ENCODE data around the gene GPC1.

Gene GPC1

DNA sequence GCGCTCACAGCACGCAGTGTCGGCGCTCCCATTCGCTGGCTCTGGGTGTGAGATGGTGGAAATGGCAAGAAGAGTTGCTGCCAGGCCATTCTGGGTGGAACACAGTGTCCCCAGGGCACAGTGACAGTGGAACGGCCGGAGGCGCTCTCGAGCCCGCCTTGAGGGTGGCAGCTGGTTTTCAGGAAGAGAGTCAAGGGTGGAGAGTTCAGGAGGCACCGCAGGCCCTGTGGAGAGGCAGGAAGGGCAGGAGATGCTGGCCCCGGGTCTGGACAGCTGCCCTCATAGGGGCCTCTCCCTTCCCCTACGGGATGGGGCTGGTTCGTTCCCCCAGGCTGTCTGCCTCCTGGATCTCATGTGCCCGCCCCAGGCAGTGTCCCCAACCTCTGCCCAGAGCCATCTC is 12.5 kb downstream of the GPC1 start:
- Mint-ChIP-seq H3K36me3 (ENCODE audit: low read depth) (no peaks in the 10 kb centered on the region), H3K9me3 (no peaks in the 10 kb centered on the region), H3K4me3 (no peak overlapping the region), H3K4me1 (peaks cover 4% of the 10 kb centered on the region), H3K27ac (no peak overlapping the region), H3K27me3 (peaks cover 26% of the 10 kb centered on the region)
- no peak for DNase-seq
- ATAC-seq = no peak

DNA sequence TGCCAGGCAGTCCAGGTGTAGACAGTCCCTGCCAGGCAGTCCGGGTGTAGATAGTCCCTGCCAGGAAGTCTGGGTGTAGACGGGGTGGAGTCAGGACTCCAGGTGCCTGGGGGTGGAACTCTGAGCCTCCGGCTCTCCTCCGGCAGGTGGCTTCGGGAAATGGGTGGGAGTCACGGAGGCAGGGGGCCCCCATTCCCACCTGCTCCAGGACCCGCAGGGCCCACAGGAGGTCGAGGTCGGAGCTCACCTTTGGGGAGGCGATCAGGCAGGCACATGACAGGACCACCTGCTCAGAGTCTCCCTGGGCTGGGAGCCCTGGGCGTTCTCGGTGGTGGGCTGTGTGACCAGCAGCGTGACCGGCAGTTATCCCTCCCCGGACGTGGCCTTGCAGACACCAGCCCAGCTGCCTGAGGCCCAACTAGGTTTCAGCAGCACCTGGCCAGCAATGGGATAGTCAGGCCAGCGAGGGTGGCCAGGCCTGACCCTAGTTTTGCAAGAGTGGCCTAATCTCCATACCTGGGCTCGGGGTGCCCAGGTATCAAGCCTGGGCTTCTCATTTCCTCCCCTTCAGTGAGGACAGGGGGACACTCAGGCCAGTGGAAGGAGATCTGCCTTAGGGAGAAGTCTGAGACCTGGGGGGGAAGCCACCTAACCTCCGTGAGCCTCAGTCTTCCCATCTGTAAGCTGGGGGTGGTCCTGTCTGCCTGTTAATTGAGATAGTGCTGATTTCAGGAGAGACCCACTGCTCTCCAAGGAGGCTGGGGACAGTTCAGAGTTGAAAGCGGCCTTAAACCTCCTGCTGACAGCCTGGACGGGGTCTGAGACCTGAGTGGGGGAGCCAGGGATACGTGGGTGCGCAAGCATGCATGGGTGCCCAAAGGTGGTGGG is 13.2 kb downstream of the GPC1 start:
- DNase-seq (no peak), ATAC-seq (no peak)
- H3K4me1 Mint-ChIP-seq = peaks cover 4% of the 10 kb centered on the region
- H3K36me3 Mint-ChIP-seq (ENCODE audit: low read depth) = no peaks in the 10 kb centered on the region
- no peak overlapping the region for H3K4me3 Mint-ChIP-seq
- no peaks in the 10 kb centered on the region for H3K9me3 Mint-ChIP-seq
- no peak overlapping the region for H3K27ac Mint-ChIP-seq
- peaks cover 26% of the 10 kb centered on the region for H3K27me3 Mint-ChIP-seq

DNA sequence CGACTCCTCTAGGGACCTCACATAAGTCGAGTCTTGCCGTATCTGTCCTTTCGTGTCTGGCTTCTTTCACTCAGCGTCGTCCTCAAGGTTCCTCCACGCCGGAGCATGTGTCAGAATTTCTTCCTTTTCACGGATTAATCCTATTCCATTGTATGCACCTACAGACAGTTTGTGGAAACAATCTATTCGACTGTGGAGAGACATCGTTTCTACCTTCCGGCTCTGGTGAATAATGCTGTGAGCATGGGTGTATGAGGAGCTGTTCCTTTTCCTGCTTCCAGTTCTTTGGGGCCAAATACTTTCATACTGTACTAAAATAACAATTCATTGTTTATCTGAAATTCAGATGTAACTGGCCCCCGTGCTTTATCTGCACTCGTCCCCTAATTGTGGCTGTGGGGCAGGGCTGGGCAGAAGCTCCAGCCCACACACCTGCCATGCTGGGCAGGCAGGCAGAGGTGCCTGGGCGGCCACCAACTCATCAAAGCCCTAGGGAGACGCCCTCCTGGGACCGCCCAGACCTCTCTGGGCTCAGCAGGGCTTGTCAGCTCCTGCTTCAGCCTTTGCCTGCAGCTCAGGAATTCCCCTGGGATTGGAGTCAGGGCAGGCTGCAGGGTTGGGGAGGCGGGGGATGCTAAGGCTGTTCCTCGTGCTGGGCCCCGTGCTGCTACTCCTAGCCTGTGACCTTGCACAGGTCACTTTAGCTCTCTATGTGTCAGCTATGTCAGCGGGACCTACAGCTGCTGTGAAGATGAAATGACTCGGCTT is 14.5 kb downstream of the GPC1 start:
- Mint-ChIP-seq H3K27me3 (peaks cover 37% of the 10 kb centered on the region), H3K4me1 (peaks cover 6% of the 10 kb centered on the region), H3K27ac (no peak overlapping the region)

DNA sequence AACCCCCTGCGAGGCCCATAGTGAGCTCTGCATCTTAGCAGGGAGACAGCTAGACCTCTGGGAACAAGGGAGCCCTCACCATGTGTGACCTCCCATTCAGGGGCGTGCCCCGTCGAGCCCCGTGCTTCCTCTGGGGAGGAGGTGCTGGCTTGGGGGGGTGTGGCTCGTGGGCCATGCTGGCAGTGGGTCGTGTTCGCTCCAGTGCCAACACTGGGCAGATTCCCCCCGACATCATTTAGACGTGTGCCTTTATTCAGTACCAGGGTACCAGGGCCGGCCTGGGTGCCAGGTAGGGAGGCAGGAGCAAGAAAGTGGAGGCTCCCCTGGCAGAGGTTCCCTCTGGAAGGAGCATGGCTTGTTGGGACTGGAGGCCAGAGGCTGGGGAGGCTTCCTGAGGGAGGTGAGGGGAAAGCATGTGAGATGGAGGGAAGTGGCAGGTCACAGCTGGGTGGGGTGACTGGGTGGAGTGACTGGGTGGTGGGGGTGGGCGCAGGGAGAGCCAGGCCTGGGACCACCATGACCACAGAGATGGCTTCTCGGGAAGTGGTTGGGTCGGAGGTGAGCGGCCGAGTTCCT is 15.2 kb downstream of the GPC1 start:
- no peaks in the 10 kb centered on the region for H3K36me3 Mint-ChIP-seq (ENCODE audit: low read depth)
- peaks cover 6% of the 10 kb centered on the region for H3K4me1 Mint-ChIP-seq
- no peak overlapping the region for H3K4me3 Mint-ChIP-seq
- no peaks in the 10 kb centered on the region for H3K9me3 Mint-ChIP-seq
- no peak overlapping the region for H3K27ac Mint-ChIP-seq
- no peak for DNase-seq
- no peak for ATAC-seq
- peaks cover 42% of the 10 kb centered on the region for H3K27me3 Mint-ChIP-seq

More for the DNA sequence above, 14.5 kb downstream of the GPC1 start:
- DNase-seq (no peak), ATAC-seq (no peak)
- H3K36me3 Mint-ChIP-seq (ENCODE audit: low read depth) = no peaks in the 10 kb centered on the region
- H3K4me3 Mint-ChIP-seq = no peak overlapping the region
- no peaks in the 10 kb centered on the region for H3K9me3 Mint-ChIP-seq

DNA sequence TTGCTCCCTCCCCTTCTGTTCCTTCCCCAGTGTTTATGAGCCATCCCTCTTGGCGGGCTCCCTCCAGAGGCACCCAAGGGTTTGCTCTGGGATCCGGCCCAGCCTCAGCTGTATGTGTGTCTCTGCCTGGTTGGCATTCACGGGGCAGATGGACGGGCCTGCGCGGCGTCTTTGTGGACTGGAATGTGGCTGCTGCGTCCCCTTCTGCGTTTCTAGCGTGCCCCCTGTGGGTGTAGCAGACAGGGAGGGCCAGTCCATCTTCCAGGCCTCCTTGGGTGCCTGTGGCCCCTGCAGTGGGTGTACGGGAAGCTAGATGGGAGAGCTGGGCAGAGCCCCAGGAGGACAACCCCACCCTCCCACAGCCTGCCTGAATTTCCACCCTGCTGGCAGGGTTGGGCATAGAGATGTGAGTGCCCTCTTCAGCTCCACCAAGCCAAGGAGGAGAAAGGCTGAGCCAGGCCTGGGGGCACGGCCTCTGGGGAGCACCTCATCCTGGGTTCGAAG is 15.7 kb downstream of the GPC1 start:
- ATAC-seq (no peak), DNase-seq (no peak)
- H3K4me3 Mint-ChIP-seq = no peak overlapping the region
- no peaks in the 10 kb centered on the region for H3K9me3 Mint-ChIP-seq
- peaks cover 42% of the 10 kb centered on the region for H3K27me3 Mint-ChIP-seq
- no peak overlapping the region for H3K27ac Mint-ChIP-seq
- no peaks in the 10 kb centered on the region for H3K36me3 Mint-ChIP-seq (ENCODE audit: low read depth)
- H3K4me1 Mint-ChIP-seq = peaks cover 6% of the 10 kb centered on the region

DNA sequence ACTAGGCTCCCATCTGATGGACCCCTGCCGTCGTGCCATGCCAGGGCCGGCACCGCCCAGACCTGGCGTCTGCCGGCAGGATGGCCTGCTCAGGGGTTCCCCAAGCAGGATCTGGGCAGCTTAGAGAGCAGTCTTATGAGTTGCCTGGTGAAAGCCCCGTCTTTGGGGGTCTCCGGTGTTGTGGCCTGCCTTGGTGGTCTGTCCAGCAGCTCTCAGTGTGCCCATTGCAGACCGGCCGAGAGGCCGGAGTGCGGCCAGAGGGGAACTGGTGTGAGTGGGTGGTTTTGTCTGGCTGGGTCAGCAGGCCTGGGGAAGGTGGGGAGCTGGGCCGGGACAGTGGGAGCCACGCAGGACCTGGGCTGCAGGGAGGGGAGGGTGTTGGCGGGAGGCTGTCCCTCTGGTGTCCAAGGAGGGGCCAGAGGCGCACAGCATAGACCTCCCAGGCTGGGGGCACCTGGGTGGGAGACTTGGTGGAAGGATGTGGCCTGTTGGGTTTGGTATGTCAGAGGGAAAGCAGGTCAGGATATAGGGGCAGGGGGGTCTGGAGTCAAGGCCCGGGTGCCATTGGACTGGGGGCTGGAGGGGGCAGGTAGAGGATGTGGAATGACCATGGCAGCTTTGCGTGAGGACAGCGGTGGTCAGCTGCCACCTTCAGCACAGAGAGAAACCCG is 16.5 kb downstream of the GPC1 start:
- H3K4me3 Mint-ChIP-seq = peak overlapping the region; percentile 29
- peaks cover 6% of the 10 kb centered on the region for H3K4me1 Mint-ChIP-seq
- no peaks in the 10 kb centered on the region for H3K9me3 Mint-ChIP-seq
- ATAC-seq (no peak), DNase-seq (no peak)
- H3K27ac Mint-ChIP-seq = no peak overlapping the region
- no peaks in the 10 kb centered on the region for H3K36me3 Mint-ChIP-seq (ENCODE audit: low read depth)
- H3K27me3 Mint-ChIP-seq = peaks cover 46% of the 10 kb centered on the region

DNA sequence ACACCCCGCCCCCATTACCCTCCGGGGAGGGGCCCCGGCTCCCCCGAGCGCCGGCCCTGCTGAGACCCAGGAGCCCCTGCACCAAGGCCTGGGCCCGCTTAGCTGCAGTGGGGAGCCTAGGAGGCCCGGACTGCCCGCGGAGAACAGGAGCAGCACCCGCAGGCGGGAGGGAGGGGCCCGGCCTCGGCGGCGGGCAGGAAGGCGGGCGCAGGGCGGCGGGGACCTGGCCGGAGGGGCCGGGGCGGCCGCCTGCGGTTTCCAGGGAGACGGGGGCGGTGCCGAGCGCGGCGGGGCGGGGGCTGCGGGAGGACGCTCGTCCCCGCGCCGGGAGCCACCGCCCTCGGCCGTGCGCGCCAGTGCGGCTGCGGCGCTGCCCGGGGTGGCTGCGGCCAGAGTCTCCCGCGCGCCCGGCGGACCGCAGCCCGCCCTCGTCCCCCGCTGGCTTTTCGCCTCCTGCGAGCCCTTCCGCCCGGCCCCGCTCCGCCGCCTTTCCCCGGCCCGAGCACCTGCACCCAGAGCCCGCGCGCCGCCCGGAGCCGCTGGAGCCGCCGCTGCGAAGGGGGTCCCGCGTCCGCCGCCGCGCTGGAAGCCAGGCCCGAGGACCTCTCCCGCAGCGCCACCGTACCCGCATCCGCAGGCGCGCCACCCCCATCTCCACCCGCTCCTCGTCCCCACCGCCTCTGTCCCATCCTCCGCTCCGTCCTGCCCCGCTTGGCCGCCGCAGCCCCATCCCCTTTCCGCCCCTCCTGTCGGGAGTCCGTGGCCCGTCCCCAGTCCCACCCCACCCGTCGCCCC is 17.2 kb downstream of the GPC1 start:
- Mint-ChIP-seq H3K4me1 (peaks cover 6% of the 10 kb centered on the region), H3K4me3 (no peak overlapping the region), H3K27ac (no peak overlapping the region), H3K27me3 (peaks cover 50% of the 10 kb centered on the region), H3K9me3 (no peaks in the 10 kb centered on the region), H3K36me3 (ENCODE audit: low read depth) (no peaks in the 10 kb centered on the region)
- no peak for ATAC-seq
- no peak for DNase-seq

DNA sequence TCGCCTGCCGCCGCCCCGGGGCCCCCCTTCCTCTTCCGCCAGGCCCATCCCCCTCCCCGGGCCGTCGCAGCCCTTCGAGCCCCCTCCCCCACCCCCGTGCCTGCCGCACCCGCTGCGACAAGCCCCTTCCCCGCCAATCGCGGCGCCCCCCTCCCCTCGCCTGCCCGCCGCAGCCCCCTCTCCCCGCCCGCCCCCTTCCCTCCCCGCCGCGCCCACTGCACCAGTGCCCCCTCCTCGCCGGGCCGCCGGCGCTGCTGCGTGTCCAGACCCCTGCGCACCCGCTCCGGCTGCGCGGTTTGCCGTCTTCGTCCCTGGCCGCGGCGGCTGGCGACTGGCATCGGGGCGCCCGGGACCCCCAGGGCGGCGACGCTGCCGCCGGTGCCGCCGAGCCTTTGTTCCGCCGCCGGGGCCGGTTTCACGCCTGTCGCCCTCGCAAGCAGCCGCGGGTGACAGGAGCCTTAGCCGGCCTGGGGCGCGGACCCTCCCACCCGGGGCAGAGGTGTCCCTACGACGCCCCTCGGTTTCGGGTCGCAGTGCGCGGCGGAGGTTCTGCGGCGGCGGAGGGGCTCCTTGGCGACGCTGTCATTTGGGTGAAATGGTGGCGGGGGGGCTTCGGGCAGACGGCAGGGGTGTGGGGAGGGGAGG is 18.1 kb downstream of the GPC1 start:
- H3K4me1 Mint-ChIP-seq = peaks cover 6% of the 10 kb centered on the region
- no peak overlapping the region for H3K27ac Mint-ChIP-seq
- no peaks in the 10 kb centered on the region for H3K9me3 Mint-ChIP-seq
- ATAC-seq (no peak), DNase-seq (no peak)
- peaks cover 50% of the 10 kb centered on the region for H3K27me3 Mint-ChIP-seq
- H3K36me3 Mint-ChIP-seq (ENCODE audit: low read depth) = no peaks in the 10 kb centered on the region
- H3K4me3 Mint-ChIP-seq = peak overlapping the region; percentile 46

DNA sequence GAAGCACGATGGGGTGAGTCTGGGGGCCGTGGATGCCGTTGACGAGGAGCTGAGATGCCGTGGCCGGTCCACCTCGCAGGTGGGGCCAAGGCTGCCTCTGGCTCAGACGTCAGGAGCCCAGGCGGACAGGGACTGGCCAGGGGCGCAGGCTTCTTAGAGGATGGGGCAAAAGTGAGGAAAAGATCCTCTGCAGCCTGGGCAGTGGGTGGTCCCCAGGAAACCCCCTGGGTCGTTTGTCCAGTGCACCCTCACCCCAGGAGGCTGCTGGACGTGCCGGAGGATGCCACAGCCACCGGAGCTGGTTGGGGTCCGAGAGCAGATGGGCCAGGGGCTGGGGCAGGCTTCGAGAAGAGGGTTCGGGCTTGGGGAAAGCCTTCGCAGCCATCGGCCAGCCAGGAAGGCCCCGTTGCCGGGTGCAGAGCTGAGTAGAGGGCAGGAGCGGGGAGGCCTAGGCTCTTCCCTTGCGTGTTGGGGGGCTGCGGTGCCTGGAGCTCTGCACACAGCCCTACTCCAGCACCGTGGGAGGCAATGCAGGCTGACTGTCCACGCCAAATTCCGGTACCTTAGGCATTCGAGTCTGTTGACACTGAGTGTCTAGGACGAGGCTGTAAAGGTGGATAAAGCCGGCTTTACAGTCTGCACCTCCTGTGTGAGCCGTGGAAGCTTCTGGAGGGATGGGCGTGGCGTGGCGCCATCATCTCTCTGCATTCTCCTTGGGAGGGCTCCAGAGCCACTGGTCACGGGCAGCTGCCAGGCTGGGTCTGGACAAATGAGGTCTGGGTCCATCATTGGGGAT is 18.8 kb downstream of the GPC1 start:
- H3K4me1 Mint-ChIP-seq = peaks cover 6% of the 10 kb centered on the region
- H3K27ac Mint-ChIP-seq = no peak overlapping the region
- DNase-seq (no peak), ATAC-seq (no peak)
- H3K27me3 Mint-ChIP-seq = peaks cover 50% of the 10 kb centered on the region
- H3K9me3 Mint-ChIP-seq = no peaks in the 10 kb centered on the region
- no peaks in the 10 kb centered on the region for H3K36me3 Mint-ChIP-seq (ENCODE audit: low read depth)
- peak overlapping the region; percentile 46 for H3K4me3 Mint-ChIP-seq

DNA sequence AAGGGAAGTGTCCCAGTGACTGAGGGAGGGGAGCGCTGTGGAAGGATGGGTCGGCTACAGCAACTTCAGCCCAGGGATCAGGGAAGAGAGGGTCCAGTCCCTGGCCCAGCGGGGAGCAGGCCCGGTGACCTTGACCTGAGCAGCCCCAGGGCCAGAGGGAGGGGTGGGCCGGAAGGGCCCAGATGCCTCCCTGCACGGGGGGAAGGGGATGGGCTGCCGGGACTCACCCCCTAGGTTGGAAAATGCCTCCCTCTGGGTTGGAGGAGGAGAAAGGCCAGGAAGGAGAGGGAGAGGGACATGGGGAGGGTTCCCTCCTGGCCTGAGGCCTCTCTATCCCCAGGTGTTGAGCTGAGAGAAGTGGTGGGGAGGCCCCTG is 19.8 kb downstream of the GPC1 start:
- H3K4me1 Mint-ChIP-seq = peaks cover 6% of the 10 kb centered on the region
- ATAC-seq (no peak), DNase-seq (no peak)
- peaks cover 43% of the 10 kb centered on the region for H3K27me3 Mint-ChIP-seq
- H3K36me3 Mint-ChIP-seq (ENCODE audit: low read depth) = no peaks in the 10 kb centered on the region
- H3K9me3 Mint-ChIP-seq = no peaks in the 10 kb centered on the region
- H3K4me3 Mint-ChIP-seq = no peak overlapping the region
- H3K27ac Mint-ChIP-seq = no peak overlapping the region

DNA sequence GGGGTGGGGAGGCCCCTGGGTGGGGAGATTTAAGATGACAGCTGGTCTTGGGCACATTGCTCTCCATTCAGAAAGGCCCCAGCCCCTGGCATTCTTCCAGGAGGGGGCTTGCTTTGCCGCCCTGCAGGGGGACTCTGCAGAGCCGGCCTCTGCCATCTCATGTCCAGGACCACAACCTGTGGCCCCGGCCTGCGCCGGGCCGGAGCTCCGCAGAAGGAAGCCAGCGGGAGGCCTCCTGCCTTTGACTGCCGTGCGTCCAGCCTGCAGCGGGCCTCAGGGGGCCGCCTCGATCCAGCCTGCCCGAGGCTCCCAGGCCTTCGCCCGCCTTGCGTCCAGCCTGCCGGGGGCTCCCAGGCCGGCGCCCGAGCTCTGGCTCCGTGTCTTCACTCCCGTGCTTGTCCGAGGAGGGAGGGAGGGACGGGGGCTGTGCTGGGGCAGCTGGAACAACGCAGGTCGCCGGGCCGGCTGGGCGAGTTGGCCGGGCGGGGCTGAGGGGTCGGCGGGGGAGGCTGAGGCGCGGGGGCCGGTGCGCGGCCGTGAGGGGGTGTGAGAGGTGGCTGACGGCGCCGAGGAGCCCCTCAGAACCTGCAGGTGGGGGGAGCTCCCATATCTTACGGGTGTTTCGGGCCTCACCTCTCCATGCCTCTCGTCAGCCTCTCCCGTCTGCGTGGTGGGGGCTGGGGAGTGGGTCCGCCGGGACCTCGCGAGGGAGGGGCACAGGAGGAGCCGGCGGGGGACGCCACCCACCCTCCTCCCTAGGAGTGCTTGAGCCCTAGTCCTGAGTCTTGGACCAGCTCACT is 20.4 kb downstream of the GPC1 start:
- no peaks in the 10 kb centered on the region for H3K9me3 Mint-ChIP-seq
- peaks cover 37% of the 10 kb centered on the region for H3K27me3 Mint-ChIP-seq
- H3K27ac Mint-ChIP-seq = no peak overlapping the region
- DNase-seq (no peak), ATAC-seq (no peak)
- no peaks in the 10 kb centered on the region for H3K36me3 Mint-ChIP-seq (ENCODE audit: low read depth)
- H3K4me1 Mint-ChIP-seq = peaks cover 6% of the 10 kb centered on the region
- no peak overlapping the region for H3K4me3 Mint-ChIP-seq

DNA sequence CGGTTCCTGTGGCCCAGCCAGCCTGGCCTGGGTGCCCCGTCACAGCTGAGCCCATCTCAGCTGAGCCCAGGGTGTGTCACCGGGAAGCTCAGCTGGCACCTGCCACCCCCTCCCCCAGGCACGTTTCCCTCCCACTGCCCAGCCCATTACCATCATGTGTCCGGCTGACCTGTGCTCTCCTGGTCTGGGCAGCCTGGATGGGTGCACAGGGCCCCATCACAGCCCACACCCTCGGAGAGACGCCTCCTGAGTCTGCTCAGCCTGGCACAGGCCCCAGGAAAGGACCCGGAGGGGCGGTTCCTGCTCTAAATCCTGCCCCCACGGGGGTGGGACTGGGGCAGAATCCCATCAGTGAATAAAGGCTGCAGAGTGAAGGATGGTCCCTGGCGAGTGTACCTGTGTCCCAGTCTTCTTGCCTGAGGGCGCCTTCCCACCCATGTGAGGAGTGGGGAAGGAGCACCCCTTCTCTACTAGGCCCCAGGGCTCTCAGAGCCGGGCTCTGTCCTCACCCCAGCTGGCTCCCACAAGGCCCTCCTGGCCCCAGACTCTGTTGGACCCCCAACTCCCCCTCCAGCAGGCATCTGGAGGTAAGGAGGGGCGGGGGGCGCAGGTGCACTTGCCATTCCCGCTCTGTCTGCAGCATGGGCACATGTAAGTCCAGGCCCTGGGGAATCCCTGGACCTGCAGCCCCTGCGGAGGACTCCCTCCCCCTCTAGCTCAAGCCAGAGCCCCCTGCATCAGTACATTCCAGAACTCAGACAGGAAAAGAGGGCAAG is 21.2 kb downstream of the GPC1 start:
- H3K27ac Mint-ChIP-seq = no peak overlapping the region
- no peak overlapping the region for H3K4me3 Mint-ChIP-seq
- peaks cover 6% of the 10 kb centered on the region for H3K4me1 Mint-ChIP-seq
- peaks cover 30% of the 10 kb centered on the region for H3K27me3 Mint-ChIP-seq
- H3K9me3 Mint-ChIP-seq = no peaks in the 10 kb centered on the region
- H3K36me3 Mint-ChIP-seq (ENCODE audit: low read depth) = no peaks in the 10 kb centered on the region
- DNase-seq (no peak), ATAC-seq (no peak)

Measured in activated naive CD8-positive, alpha-beta T cell treated with anti-CD3 and anti-CD28 coated beads, Interleukin-2, amount 50 U/mL, for 24 hours (primary cell).